ENCODE results near the gene INO80E. TPM values are rescaled to one million over a fixed set of nuclear protein-coding genes. Genes with fewer than 3 reads are reported as not detected.
A peak's percentile ranks its signal among the peaks of the same experiment; 100 is the strongest.
"Not testable (repeated sequence)": the region's sequence is repeated elsewhere in the genome, so short reads cannot be mapped to it uniquely, and the experiment has no call there.

INO80E gene
- total RNA-seq, 2 experiments from 2014 or later: 83.8 to 91.1 TPM

DNA sequence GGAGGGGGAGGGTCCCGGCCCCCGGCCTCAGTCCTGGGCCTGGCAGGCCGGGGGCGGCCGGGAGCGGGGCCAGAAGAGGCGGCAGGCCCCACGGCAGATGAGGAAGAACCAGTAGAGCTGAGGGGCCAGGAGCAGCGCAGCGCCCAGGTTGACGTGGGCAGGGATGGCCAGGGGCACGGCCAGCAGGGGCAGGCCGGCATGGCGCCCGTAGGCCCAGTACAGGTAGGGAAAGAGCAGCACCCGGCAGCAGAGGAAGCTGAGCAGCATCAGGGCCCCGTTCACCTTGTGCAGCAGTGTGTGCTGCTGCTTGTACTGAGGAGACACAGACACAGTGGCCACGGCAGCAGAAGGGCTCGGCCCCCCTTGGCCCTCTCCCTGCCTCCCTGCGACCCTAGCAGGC, 29.1 kb downstream of the INO80E start:
- H3K27me3 Mint-ChIP-seq: peaks cover 47% of the 10 kb centered on the region

DNA sequence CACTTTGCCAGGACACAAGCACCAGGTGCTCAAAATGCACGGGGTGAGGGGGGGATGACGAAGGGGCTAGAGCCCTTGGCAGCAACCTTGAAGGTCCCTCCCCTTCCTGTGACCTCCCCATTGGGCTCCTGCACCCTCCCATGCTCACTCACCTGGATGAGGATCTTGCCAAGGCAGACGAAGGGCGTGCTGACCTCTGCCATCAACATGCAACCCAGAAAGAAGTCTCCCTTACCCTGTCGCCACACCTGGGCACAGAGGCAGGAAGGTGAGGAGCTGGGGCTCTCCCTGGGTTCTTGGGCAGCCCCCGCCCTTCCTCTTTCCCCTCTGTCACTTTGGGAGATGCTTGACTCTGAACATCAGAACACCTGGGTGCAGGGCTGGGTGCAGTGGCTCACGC, 29.5 kb downstream of the INO80E start:
- H3K4me1 Mint-ChIP-seq: peaks cover 8% of the 10 kb centered on the region
- H3K27me3 Mint-ChIP-seq: peaks cover 48% of the 10 kb centered on the region
- no peak overlapping the region for H3K4me3 Mint-ChIP-seq
- no peaks in the 10 kb centered on the region for H3K36me3 Mint-ChIP-seq
- no peaks in the 10 kb centered on the region for H3K9me3 Mint-ChIP-seq
- no peak for DNase-seq
- H3K27ac Mint-ChIP-seq: no peak overlapping the region

More for the DNA sequence above, 29.1 kb downstream of the INO80E start:
- Mint-ChIP-seq H3K9me3 (no peaks in the 10 kb centered on the region), H3K4me1 (peaks cover 7% of the 10 kb centered on the region), H3K27ac (no peak overlapping the region), H3K4me3 (no peak overlapping the region), H3K36me3 (no peaks in the 10 kb centered on the region)
- DNase-seq: no peak

DNA sequence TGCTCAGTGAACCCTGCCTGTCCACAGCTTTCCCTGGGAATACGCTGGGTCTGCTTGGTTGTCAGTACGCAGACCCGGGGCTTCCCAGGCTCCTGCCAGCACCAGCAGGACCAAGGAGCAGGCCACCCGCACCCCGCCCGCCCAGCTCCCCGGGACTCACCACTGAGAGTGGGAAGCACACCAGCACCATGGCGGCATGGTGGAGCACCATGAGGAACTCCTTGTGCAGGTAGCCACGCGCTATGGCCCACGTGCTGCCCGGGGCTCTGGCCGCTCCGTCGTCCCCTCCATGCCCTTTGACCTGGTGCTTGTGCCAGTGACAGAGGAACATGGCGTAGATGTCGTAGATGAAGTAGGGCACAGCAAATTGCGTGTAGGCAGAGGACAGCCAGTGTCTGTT, 30.4 kb downstream of the INO80E start:
- Mint-ChIP-seq H3K4me1 (peaks cover 3% of the 10 kb centered on the region), H3K4me3 (no peak overlapping the region), H3K36me3 (no peaks in the 10 kb centered on the region), H3K27me3 (peaks cover 46% of the 10 kb centered on the region), H3K27ac (no peak overlapping the region), H3K9me3 (no peaks in the 10 kb centered on the region)
- DNase-seq: no peak

DNA sequence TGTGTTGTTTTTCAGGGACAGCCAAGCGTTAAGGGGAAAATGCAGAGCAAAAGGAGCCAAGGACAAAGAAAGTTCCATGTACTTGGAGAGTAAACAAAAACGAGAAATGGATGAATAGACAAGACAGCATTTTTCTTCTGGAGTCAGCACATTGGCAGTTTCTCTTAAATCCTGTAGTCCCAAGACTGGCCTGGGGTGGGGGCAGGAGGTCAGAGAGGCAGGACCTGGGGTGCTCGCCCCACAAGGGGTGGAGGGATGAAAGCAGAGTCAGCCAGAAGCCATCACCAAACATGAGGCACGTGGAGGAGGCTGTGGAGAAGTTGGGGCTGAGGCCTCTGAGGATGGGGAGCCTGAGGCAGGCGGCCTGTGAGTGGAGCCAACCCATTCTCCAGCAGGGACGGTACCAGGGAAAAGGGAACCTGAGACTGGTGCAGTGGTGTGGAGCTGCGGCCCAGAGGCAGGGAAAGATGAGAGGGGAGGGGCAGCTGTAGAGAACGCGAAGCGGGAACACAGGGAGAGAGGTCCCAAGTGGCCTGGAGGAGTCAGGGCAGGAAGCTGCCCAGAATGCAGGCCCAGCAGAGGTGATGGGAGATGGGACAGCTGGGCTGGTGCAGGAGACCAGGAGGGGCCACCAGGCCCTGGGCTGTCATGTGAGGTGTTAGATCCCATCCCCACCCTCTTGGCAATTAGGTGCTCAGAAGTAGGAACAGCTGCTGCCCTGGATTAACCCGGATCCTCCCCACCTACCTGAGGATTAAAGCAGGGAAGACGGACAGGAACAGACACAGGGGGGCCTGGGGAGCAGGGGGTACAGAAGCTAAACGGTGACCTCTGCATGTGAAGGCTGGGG, 31.8 kb downstream of the INO80E start:
- H3K36me3 Mint-ChIP-seq: no peaks in the 10 kb centered on the region
- H3K4me3 Mint-ChIP-seq: no peak overlapping the region
- H3K27ac Mint-ChIP-seq: no peak overlapping the region
- peaks cover 60% of the 10 kb centered on the region for H3K27me3 Mint-ChIP-seq
- peaks cover 3% of the 10 kb centered on the region for H3K4me1 Mint-ChIP-seq
- H3K9me3 Mint-ChIP-seq: no peaks in the 10 kb centered on the region
- DNase-seq: no peak

DNA sequence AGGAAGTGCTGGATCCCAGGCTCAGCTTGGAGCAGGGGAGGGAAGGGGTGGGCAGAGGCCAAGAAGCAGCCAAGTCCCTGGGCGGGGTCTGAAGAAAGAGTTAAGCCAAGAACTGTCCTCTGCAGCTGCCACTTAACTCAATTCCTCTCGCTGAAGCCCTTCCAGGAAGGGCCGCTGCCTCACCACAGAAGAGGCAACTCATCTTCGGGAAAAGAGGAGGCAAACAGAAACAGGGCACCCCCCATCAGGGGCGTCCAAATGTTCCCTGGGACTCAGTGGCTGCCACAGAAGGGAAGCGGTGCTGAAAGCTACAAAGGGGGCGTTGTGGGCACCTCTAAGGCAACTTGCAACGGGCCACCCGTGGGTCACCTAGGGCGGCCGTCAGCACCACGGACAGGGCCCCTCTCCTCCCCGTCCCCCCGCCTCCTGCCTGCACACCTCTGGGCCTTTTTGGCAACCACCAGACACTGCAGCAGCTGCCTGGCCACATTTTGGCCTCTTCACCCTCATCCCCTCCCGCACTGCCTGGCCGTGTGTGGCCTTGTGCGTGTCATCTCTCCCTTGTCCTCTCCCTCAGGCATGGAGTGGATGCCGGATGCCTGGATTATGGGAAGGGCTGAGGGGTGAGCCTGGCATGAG, 32.5 kb downstream of the INO80E start:
- peak; percentile 45 for DNase-seq
- no peak overlapping the region for H3K4me3 Mint-ChIP-seq
- no peaks in the 10 kb centered on the region for H3K9me3 Mint-ChIP-seq
- peaks cover 3% of the 10 kb centered on the region for H3K4me1 Mint-ChIP-seq
- H3K36me3 Mint-ChIP-seq: no peaks in the 10 kb centered on the region
- H3K27me3 Mint-ChIP-seq: peaks cover 67% of the 10 kb centered on the region
- H3K27ac Mint-ChIP-seq: no peak overlapping the region

DNA sequence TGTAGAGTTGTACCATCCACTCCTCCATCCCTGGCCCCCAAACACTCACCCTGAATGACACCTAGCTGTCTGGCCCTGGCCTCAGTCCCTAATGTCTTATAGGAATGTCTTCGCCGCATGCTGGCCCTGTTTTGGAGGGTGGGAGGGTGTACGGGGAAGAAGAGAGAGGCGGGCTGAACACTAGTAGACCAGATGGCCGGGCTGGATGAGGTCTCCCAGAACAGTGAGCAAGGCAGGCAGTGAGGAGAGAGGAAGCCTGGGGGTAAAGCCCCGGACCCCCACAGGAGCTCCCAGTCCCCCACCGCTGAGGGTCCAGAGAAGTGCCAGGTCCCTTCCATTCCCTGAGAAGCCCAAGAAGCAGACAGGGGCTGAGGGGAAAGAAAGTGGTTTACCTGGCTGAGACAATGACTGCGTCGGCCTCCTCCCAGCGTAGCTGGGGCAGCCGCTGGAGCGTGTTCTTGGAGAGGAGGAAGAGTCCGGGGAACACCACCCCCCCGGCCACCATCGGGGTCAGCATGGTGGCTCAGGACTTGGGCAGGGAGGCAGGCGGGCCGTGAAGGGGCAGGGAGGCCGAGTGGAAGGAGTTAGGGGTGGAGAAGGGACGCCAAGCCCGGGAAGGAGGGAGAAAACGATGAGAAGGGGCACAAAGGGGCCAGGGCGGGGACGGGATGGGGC, 34.1 kb downstream of the INO80E start:
- Mint-ChIP-seq H3K4me3 (peak overlapping the region; percentile 29), H3K4me1 (peaks cover 4% of the 10 kb centered on the region), H3K27ac (no peak overlapping the region), H3K36me3 (no peaks in the 10 kb centered on the region), H3K9me3 (no peaks in the 10 kb centered on the region), H3K27me3 (peaks cover 75% of the 10 kb centered on the region)
- no peak for DNase-seq

DNA sequence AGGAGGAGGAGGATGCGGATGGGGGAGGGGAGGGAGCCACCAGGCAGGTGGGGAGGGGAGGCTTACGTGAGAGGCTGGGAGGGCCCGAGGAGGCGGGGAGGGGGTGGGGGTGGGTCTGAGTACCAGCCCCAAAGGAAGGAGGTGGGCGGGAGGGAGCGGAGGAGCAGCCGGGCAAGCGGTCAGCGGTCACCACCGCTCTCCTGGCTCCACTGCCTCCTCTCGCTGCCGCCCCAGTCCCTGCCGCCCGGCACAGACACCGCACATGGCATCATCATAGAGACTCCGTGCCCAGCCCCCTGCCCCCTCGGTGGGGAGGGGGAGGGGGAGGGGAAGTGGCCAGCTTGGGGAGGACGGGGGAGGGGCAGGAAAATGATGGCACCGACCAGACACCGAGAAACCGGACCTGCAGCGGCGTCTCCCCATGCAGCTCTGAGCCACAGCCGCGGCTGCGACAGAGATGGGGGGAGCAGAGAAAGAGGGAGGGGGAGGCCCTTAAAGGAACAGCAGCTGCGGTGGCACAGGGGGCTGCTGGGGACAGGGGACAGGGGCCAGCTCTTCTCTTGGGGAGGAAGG, 34.9 kb downstream of the INO80E start, which contains the start of gene TLCD3B:
TSS of gene TLCD3B (minus strand) at position 431 of the 573 bp plus-strand sequence. CDS start 744 bp downstream, outside the sequence.
- Mint-ChIP-seq H3K4me1 (peaks cover 6% of the 10 kb centered on the region), H3K27me3 (peaks cover 79% of the 10 kb centered on the region), H3K36me3 (no peaks in the 10 kb centered on the region), H3K27ac (no peak within 1 kb of the TSS), H3K9me3 (no peaks in the 10 kb centered on the region), H3K4me3 (peak within 1 kb of the TSS; percentile 29)
- DNase-seq: no peak

DNA sequence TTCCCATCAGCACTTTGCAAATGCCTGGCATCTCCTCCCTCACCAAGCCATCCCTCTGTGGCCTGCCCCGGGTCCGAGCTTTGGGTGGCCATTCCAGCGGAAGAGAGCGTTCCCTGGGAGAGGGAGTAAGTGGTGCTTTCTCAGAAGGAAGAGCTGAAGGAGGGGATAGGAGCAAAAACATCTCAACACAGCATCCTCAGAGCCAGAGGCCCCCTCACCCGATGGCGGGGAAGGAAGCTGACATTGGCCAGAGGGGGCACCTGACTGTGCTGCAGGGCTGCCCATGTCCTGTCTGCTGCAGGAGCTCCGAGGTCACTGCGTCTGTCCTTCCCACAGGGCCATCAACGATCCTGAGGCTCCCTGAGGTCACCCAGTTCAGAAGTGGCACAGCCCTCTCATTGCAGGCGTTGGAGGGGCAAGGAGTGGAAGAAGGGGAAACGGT, 35.5 kb downstream of the INO80E start:
- Mint-ChIP-seq H3K9me3 (no peaks in the 10 kb centered on the region), H3K36me3 (no peaks in the 10 kb centered on the region), H3K4me3 (no peak overlapping the region), H3K27ac (no peak overlapping the region), H3K4me1 (peaks cover 6% of the 10 kb centered on the region), H3K27me3 (peaks cover 79% of the 10 kb centered on the region)
- DNase-seq: no peak

DNA sequence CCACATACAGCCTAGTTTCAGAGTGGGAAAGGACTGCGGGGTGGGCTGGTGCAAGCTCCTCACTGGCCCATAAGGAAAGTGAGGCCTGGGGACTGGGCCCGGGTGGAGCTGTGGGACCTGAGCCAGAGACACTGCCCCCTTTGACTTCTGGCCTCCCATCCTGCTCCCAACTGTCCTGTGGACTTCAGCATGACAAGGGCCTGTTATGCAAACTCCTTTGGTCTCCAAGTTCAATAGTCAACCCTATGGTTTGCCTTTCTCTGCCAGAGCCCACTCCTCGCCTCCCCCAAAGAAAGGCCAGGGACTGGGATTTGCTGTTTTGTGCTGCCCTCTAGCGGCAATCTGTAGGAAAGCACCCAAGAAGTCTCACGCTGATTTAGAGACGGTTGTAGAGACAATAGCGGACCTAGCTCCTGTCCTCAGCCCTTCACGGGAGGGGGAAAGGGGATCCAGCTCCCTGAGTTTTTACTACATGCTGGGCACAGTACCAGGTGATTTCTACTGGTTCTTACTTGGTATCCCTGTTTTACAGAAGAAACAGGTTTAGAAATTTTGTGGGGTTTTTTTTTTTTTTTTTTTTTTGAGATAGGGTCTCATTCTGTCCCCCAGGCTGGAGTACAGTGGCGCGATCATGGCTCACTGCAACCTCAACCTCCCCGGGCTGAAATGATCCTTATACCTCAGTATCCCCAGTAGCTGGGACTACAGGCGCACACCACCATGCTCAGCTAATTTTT, 36.2 kb downstream of the INO80E start:
- Mint-ChIP-seq H3K9me3 (no peaks in the 10 kb centered on the region), H3K36me3 (no peaks in the 10 kb centered on the region), H3K4me1 (peaks cover 6% of the 10 kb centered on the region), H3K27me3 (peaks cover 74% of the 10 kb centered on the region), H3K4me3 (no peak overlapping the region), H3K27ac (no peak overlapping the region)
- DNase-seq: peak; percentile 64

DNA sequence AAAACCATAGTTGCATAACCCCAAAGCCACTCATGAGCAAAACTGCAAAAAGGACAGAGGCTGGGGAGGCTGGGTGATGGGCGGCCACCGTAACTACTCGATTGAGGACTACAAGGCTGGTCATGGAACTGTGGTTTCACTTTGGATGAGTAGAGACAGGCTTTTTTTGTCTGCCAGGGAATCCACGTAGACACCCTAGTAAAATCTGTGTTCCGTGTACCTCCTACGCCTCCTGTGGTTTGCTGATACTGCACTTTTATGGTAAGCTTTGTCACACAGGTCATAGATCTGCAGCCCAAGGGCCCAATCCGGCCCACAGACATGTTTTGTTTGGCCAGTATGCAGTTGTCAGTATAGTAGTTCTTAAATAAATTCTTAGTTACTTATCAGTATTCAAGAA, 37.2 kb downstream of the INO80E start:
- Mint-ChIP-seq H3K4me1 (peaks cover 6% of the 10 kb centered on the region), H3K27ac (no peak overlapping the region), H3K4me3 (no peak overlapping the region), H3K27me3 (peaks cover 63% of the 10 kb centered on the region), H3K9me3 (no peaks in the 10 kb centered on the region), H3K36me3 (no peaks in the 10 kb centered on the region)
- no peak for DNase-seq

DNA sequence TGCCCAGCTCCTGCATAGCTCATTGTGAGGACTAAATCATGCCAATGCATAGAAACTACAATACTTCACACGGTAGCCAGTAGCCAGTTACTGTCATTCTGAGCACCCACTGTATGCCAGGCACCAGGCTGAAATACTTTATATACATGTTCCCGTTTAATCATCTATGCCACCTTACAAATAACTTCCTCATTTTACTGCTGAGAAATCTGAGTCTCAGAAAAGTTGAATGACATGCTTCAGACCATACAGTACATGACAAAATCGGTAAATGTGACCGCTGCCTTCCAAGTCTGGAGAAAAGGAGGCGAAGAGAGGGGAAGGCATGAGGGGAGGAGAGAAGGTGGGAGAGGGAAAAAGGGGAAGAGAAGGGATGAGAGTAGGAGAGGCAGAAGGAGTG, 44.2 kb downstream of the INO80E start:
- Mint-ChIP-seq H3K27me3 (peaks cover 11% of the 10 kb centered on the region), H3K4me1 (peaks cover 2% of the 10 kb centered on the region), H3K4me3 (no peak overlapping the region), H3K27ac (no peak overlapping the region), H3K9me3 (no peaks in the 10 kb centered on the region), H3K36me3 (no peaks in the 10 kb centered on the region)
- DNase-seq: no peak

DNA sequence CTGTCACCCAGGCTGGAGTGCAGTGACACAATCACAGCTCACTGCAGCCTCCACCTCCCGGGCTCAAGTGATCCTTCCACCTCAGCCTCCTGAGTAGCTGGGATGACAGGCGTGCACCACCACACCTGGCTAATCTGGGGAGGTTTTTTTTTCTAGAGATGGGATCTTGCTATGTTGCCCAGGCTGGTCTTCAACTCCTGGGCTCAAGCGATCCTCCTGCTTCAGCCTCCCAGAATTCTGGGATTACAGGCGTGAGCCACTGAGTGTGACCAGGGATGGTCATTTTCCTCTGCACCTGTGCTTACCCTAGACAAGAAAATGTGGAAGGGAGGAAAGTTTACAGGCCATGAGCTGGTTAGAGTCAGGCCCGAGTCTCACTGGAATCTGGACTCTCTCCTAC, 44.6 kb downstream of the INO80E start:
- H3K36me3 Mint-ChIP-seq, H3K4me3 Mint-ChIP-seq, H3K27ac Mint-ChIP-seq, H3K4me1 Mint-ChIP-seq, H3K27me3 Mint-ChIP-seq, H3K9me3 Mint-ChIP-seq, DNase-seq: not testable (repeated sequence)

DNA sequence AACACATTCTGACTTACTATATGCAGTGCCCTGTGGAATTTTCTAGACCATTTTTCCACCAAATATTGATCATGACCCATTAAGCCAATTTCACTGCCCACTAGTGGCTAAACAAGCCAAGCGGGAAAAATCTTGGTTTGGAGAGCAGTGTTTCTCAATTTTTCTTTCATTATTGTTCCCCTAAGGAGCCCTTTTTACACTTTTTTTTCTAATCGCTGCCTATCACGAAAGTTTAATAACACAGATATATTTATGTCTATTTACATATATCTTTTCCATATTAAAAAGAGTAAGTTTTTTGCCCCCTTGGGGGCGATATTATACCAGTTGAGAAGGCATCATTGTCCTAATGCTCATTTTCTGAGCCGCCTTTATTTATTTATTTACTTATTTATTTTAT, 45.8 kb downstream of the INO80E start:
- H3K27me3 Mint-ChIP-seq: peaks cover 8% of the 10 kb centered on the region
- H3K9me3 Mint-ChIP-seq: no peaks in the 10 kb centered on the region
- H3K4me3 Mint-ChIP-seq: no peak overlapping the region
- no peak for DNase-seq
- no peak overlapping the region for H3K27ac Mint-ChIP-seq
- no peaks in the 10 kb centered on the region for H3K36me3 Mint-ChIP-seq
- H3K4me1 Mint-ChIP-seq: peaks cover 2% of the 10 kb centered on the region

DNA sequence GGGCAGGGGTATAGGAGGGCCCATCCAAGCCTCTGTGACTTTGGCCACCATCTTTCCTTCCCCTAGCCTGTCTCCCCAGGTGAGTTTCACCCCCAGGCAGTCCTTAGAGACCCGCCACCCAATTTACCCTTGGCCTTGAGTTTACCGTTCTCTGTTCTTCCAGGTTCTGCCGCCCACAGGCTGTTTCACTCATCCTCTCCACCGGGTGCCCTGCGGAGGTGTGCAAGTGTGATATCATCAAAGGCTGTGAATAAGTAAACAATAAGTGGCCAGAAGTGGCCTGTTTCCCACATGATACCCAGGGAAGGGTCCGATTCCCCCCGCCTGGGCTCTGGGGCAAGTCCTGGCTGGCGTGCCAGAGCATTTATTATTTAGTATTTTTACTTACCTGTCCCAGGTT, 50.1 kb downstream of the INO80E start:
- Mint-ChIP-seq H3K36me3 (no peaks in the 10 kb centered on the region), H3K27me3 (no peaks in the 10 kb centered on the region), H3K4me1 (no peaks in the 10 kb centered on the region), H3K27ac (no peak overlapping the region), H3K9me3 (no peaks in the 10 kb centered on the region), H3K4me3 (no peak overlapping the region)
- DNase-seq: no peak

All from activated naive CD8-positive, alpha-beta T cell treated with anti-CD3 and anti-CD28 coated beads for 36 hours (primary cell).